Posterior vena cava (tissue), 2 donors: Measurements from ENCODE around the gene MRRF. TPM values are rescaled to one million over a fixed set of nuclear protein-coding genes. Genes with fewer than 3 reads are reported as not detected.

Experiments used
- DNase-seq: peaks from one replicate; pipeline ENCODE4 v3.0.0-alpha.2; 2020; ENCODE audit warnings: low spot score
- intact Hi-C, 2 donors: fragments of 100-400 bp; cut with DNase I; formaldehyde crosslinking; loops; one replicate each; pipeline versions ENCODE4 v1.14.1 to v1.14.2; 2022 to 2023
- long read RNA-seq, 2 donors: library from polyadenylated mRNA; unstranded; transcript quantifications; one replicate each; pipeline ENCODE4 v2.0.0, GENCODE V29; 2020 to 2021
- total RNA-seq, 2 donors: library from RNA; stranded (reverse); fragmentation: NEBNext Ultra II Directional; extraction: Animal tissue kit (Norgen Biotek cat#: 25700); gene quantifications; one replicate each; pipeline ENCODE4 v1.2.1, GENCODE V29; 2021
- donor health status: DM: yes; HTN: yes; CAD: no.
- donor health status: DM: yes; HTN: yes; CAD: no.

Gene MRRF
- 10 to 100 TPM; 23.8 to 27.7 TPM for total RNA-seq
- long read RNA-seq, donor 1, full-length matches to known transcripts = 5 of 7 reads
- long read RNA-seq, donor 1, partial matches to known transcripts = 1 of 7 reads
- long read RNA-seq, donor 1, other reads (novel, unspliced or antisense) = 1 of 7 reads
- long read RNA-seq, donor 2, full-length matches to known transcripts = 52 of 71 reads
- long read RNA-seq, donor 2, partial matches to known transcripts = 3 of 71 reads
- long read RNA-seq, donor 2, other reads (novel, unspliced or antisense) = 16 of 71 reads

DNA sequence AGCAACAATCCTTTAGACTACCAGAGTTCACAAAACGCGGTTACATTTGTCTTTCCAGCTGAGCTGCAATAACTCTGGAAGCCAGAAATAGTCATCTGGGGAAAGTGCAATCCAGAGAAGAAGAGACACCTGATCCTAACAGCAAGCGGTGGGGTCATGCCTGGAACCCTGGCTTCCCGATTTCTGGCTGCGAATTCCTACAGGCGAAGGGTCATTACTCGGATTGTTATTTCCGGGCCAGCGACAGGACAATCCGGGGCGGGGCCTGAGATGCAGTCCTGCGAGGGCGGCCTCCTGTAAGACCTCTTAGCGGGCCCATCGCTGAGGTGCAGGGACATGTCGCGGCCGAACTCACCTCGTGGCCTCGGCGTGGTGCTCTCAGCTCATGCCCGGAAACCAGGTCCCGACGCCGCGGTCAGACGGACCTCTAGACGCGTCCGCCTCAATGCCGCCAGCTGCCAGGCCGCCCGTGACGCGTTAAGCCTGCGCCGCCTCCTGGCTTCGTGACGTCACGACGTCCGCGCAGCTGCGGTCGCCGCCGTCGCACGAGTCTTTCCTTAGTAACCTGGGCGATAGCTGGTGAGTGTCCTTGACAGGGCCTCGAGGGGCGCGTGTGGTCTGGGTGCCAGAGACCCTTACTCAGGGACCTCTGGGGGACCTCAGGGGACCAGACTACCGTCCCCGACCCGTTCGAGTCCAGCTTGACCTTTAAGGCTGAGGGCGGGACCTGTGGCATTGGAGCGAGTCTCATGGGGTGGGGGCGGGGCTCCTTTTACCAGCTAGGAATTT is at the start of gene MRRF, which contains the start of gene RBM18:
TSS of gene MRRF (plus strand) at position 523 of the 789 bp plus-strand sequence. CDS start 6,010 bp downstream, outside the sequence.
TSS of gene RBM18 (minus strand) at position 481 of the 789 bp plus-strand sequence. CDS start 3,348 bp downstream, outside the sequence.
- DNase-seq = peak; percentile 97
- intact Hi-C loops = no loop called here

DNA sequence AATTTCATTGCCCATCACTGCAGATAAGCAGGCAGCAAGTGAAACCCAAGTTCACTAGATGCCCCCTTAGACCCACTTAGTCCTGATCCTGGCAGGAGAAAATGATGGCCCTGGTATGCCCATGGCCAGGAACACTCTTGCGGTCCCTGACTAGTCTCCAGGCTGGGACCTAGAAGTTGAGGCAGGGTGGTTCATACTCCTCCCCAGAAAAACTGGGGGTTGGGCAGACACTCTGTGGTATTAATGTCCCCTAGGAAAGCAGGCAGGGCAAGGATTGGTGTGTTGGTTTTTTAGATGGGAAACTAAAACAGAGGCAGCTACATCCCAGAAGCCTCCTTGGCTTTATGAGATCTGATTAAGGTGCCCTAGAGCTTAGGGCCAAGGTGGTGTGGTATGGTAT is 49.0 kb upstream of the MRRF start:
- intact Hi-C loops = no loop called here
- DNase-seq = no peak

DNA sequence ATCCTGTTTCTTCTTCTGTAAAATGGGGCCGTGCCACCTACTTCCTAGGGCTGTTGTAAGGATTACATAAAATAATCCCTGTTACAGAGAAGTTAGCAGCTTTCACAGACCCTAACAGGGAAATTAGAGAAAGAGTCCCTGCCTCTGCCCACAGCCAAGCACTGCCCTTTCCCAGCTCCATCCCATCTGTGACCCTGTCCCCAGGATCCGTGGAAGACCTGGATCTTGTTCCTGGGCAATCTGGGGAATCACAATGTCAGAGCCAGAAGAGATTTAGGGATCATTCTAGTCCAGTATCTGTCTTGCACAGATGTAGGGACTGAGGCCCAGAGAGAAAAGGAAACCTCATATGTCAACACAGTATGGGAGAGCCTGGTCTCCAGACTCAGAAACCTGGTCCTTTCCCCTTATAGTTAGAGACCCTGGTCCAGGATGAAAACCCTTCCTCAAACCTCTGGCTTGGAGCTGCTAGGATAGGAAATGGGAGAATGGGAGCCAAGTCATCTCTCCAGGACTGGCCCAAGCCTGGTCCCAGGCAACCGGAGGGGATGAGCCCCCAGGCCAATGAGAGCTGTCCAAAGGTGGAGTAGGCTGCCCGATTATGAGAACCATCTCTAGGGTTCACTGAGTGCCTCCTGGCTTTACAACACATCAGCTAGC is 48.4 kb upstream of the MRRF start:
- intact Hi-C loops = no loop called here

DNA sequence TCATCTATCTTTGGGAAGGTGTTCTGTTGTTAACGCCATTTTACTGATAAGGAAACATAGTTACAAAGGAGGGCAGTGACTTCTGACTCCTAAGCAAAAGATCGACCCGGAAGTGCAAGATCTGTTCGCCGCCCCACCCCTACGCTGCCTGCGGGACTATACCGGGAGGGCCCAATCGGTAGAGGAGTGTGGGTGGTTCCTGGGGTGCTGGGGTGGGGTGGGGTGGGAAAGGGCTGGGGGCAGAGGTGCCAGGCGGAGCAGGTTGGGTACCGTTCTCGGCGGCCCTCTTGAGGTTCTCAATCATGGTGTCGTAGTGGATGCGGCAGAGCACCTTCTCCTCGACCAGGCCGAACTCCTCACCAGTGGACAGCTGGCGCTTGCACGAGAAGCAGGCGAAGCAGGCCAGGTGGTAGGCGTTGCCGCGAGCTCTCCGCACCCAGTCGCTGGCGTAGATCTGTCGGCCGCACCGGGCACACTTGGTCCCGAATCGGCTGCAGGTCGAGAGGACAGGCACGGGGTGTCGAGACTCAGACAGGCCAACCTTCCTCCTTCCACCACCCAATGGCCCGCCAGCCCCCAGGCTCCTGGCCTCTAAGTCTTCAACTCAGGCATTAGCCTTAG is 47.8 kb upstream of the MRRF start:
- intact Hi-C loops = no loop called here
- peak; percentile 67 for DNase-seq

More for the DNA sequence above, 48.4 kb upstream of the MRRF start:
- DNase-seq = no peak

DNA sequence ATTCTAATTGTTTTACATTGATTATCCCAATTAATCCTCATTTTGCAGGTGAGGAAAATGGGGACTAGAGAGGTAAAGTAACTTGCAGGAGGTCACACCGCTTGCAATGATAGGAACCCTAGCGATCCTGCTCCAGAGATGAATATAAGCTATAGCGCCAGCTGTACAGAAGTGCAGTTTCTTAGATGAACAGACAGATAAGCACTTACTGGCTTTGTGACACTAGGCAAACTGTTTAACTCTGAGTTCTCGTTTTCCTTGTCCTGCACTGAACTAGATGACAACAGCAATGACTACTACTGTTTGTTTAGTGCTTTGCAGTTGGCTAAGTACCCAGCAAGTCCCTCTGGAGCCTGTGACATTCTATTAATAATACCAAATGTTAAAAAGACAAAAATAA is 47.0 kb upstream of the MRRF start:
- no peak for DNase-seq
- intact Hi-C loops = loop anchor here in 1 of 2 donors (1.0 kb wide), 1 partner anchor 25 kb away; no protein-coding TSS in a partner anchor

DNA sequence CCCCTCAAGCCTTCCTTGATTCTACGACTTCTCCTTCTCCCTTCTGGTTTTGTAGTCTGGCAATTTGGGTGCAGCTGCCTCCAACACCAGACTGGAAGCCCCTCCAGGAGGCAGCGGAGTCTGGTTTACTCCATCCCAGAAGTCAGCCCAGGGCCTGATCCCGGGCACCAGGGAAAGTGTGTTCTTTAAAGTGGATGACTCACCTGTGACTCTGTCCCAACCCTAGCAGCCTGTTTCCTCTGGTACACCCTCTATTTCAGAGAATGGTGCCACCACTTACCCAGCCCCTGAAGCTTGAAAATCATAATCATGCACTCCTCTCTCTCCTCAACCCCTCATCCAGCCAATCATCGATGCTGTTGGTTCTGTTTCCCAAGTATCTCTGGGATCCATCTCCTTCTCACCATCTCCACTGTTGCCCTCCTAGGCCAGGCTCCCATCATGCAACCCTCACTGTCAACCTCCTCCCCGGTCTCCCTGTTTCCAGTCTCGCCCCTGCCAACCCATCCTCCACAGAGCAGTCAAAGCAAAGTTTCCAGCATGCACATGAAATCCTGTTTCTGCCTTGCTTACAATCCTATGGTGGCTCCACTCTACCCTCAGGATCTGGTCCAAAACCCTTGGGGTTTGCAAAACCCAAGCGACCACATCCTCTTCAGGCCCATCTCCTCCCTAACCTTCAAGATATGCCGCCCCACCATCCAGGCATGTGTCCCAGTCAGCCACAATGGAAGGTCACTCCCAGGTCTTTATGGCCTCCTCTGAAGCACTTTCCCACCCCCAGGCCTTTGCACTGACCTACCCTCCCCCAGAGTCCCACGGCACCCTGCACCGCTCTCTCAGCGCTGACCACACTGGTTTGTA is 46.4 kb upstream of the MRRF start:
- DNase-seq = no peak
- intact Hi-C loops = loop anchor here in 1 of 2 donors (1.0 kb wide), 1 partner anchor 26 kb away; no protein-coding TSS in a partner anchor

- DNase-seq = peak; percentile 78
- intact Hi-C loops = loop anchor here in 1 of 2 donors (1.0 kb wide), 1 partner anchor 27 kb away; no protein-coding TSS in a partner anchor
Observed at GRCh38 chr9:122218935-122219855, 45.5 kb upstream of the MRRF start.

DNA sequence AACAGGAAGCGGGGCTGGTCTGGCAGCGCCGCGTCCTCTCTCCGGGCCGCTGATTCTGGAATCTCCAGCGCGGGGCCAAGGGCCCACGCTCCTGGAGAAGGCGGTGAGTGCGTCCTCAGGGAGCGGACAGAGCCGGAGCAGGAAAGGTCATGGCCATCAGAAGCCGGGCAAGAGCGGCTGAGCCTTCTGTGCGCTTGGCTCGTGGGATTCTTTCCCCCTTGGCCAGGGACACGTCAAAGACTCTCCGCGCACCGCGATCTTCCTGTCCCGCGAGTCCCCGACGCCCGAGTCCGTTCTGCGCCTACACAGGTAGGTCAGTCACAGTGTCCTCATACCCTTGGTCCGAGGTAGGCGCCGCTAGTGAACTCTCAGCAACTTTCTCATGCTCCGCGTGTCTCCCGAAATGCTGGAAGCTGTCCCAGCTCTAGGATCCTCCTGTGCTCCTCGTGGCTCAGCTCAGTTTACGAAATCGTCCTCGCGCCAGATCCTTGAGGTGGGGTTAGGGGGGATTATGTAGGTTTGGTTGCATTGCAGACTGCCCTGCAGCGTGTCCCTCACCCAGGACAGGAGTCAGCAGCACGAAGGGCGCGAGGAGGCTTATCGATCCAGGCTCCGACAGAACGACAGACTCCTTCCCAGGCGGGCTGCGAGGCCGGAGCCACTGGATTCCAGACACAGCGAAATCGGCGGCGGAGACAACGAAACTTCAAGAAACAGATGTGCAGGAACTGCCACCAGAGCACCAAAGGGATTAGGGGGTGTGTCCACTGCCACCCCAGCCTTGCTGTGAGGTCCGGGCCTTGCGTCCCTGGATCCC is 44.6 kb upstream of the MRRF start:
- peak; percentile 79 for DNase-seq
- intact Hi-C loops = no loop called here

- no peak for DNase-seq
- intact Hi-C loops = no loop called here
Observed at GRCh38 chr9:122220673-122221182, 44.0 kb upstream of the MRRF start.

- intact Hi-C loops = no loop called here
Observed at GRCh38 chr9:122221183-122221811, 43.4 kb upstream of the MRRF start.

GRCh38 chr9:122222791-122223190 is 41.9 kb upstream of the MRRF start:
- no peak for DNase-seq
- intact Hi-C loops = no loop called here

More at GRCh38 chr9:122221183-122221811, 43.4 kb upstream of the MRRF start:
- DNase-seq = no peak

GRCh38 chr9:122223435-122223834 is 41.2 kb upstream of the MRRF start:
- intact Hi-C loops = no loop called here

DNA sequence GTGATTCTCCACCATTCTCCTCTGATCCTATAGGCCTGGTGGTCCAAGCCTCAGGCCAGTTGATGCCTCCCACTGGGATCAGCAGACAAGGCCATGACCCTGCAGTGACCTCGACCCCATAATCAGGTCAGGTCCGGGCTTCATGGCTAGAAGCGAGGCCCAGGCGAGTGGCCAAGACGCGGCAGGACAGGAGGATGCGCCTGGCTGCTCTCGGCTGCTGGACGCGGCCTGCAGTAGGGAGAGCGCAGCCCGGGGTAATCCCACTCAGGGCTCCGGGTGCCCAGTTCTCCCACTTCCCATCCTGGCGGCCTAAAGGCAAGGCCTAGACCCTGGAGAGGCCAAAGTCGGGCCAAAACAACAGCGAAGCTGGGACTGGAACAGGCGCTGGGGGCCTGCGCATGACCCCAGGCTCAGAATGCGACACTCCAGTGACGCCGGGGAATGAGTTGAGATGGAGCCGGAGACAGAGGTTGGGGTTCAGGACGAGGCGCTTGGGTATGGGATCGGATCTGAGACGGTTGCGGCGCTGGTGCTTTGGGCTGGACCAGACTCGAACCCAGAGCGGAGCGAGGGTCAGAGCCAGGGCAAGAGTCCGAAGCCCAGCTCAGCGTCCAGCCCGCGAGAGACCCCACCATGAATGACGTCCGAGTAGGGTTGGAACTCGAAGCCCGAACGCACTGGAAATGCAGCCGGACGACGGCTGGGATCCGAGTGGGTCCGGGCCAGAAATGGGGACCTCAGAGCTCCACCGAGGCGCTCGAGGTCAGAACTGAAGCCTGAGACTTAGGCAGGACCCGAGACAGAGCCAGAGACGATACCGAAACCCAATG is 39.2 kb upstream of the MRRF start:
- intact Hi-C loops = no loop called here
- DNase-seq = no peak

More at GRCh38 chr9:122223435-122223834, 41.2 kb upstream of the MRRF start:
- DNase-seq = no peak

GRCh38 chr9:122226142-122226757 is 38.4 kb upstream of the MRRF start:
- DNase-seq = no peak
- intact Hi-C loops = no loop called here
